GM12878 (cell line): ENCODE results near the gene TRIM17. TPM values are rescaled to one million over a fixed set of nuclear protein-coding genes. Genes with fewer than 3 reads are reported as not detected.

ENCODE experiments used
- ATAC-seq: fragments of 200-7000 bp; cut with Tn5 transposase; 3 replicates; pipeline ENCODE4 v1.9.1; 2020; ENCODE audit warnings: mild to moderate bottlenecking, moderate library complexity
- BruUV-seq: library from RNA; stranded (reverse); fragments of 400-500 nt; replicated peaks from 2 replicates; lab custom pipeline; 2021; lab: Mats Ljungman, UMichigan
- CTCF ChIA-PET: fragments of 300-600 bp; sonication (Branson Sonifier 250); formaldehyde crosslinking; extraction: SDS; loops from one replicate; lab custom pipeline; 2021; ENCODE audit warnings: inconsistent platforms; lab: Yijun Ruan, JAX
- POLR2A ChIA-PET: fragments of 350-600 bp; formaldehyde crosslinking; extraction: SDS; loops from one replicate; lab custom pipeline; 2021; ENCODE audit warnings: inconsistent platforms; lab: Charles Lee
- RAD21 ChIA-PET: fragments of 300-600 bp; sonication (Branson Sonifier 250); formaldehyde crosslinking; loops from one replicate; lab custom pipeline; 2023; ENCODE audit warnings: antibody characterized with exemption; ENCODE audit not compliant: unreplicated experiment; lab: Charles Lee
- SMC1A ChIA-PET: fragments of 300-600 bp; sonication (Branson Sonifier 250); formaldehyde crosslinking; loops from one replicate; lab custom pipeline; 2023; ENCODE audit not compliant: unreplicated experiment, uncharacterized antibody; lab: Charles Lee
- DNase-seq: peaks from one replicate; pipeline ENCODE4 v3.0.0-alpha.2; 2011; ENCODE audit warnings: low read depth, low spot score
- FAIRE-seq: peaks from 3 replicates; lab custom pipeline; 2011; peaks lifted over from hg19 to GRCh38; lab: Jason Lieb, UNC
- H2AFZ ChIP-seq: 2 replicates; pipeline ENCODE4 v1.6.0; 2011; ENCODE audit warnings: low read depth, low read length, control low read depth; ENCODE audit not compliant: control insufficient read depth
- H3K27ac ChIP-seq: 2 replicates; pipeline ENCODE4 v1.5.1; 2011; ENCODE audit warnings: control low read depth; ENCODE audit not compliant: control insufficient read depth, insufficient read depth
- H3K27me3 ChIP-seq, 2 experiments: replicated peaks in 1 of 2; 2 replicates each; pipeline versions ENCODE4 v1.6.0 to v1.6.1; 2011; ENCODE audit warnings: low read length in 1 of 2; ENCODE audit not compliant: control insufficient read depth in 2 of 2, insufficient read depth in 2 of 2
- H3K36me3 ChIP-seq, 2 experiments: 2 replicates each; pipeline ENCODE4 v1.5.1; 2011; ENCODE audit warnings: low read length in 1 of 2; ENCODE audit not compliant: control insufficient read depth in 2 of 2, insufficient read depth in 2 of 2
- H3K4me1 ChIP-seq: 2 replicates; pipeline ENCODE4 v1.6.1; 2011; ENCODE audit warnings: mild to moderate bottlenecking, low read length, moderate library complexity, mixed read lengths; ENCODE audit not compliant: control insufficient read depth, insufficient read depth
- H3K4me2 ChIP-seq: 2 replicates; pipeline ENCODE4 v1.6.0; 2011; ENCODE audit warnings: control low read depth; ENCODE audit not compliant: control insufficient read depth, insufficient read depth
- H3K4me3 ChIP-seq: fragments of 200-600 bp; sonication (generic); 2 replicates; pipeline ENCODE4 v1.5.1; 2016
- H3K79me2 ChIP-seq: 2 replicates; pipeline ENCODE4 v1.6.0; 2011; ENCODE audit warnings: low read length; ENCODE audit not compliant: control insufficient read depth, insufficient read depth
- H3K9ac ChIP-seq: 2 replicates; pipeline ENCODE4 v1.8.0; 2011; ENCODE audit warnings: low read length, control low read depth, mixed read lengths; ENCODE audit not compliant: control insufficient read depth, insufficient read depth
- H3K9me3 ChIP-seq: replicated peaks from 3 replicates; pipeline ENCODE4 v1.5.1; 2011; ENCODE audit warnings: mild to moderate bottlenecking, low read length; ENCODE audit not compliant: control insufficient read depth, insufficient read depth
- H4K20me1 ChIP-seq: 2 replicates; pipeline ENCODE4 v1.6.0; 2011; ENCODE audit not compliant: control insufficient read depth, insufficient read depth
- EP300 ChIP-seq, 2 experiments: fragments of 150-350 bp in 1 of 2; IDR thresholded peaks; 2 replicates each; pipeline ENCODE4 v1.6.1; 2011 to 2012; ENCODE audit warnings: low read depth in 2 of 2, low read length in 2 of 2, borderline replicate concordance in 1 of 2, improper control_type of control experiment in 1 of 2, inconsistent platforms in 1 of 2; ENCODE audit not compliant: control insufficient read depth in 1 of 2
- KDM1A ChIP-seq: fragments of 200-600 bp; sonication (generic); IDR thresholded peaks from 2 replicates; pipeline ENCODE4 v1.6.1; 2016; ENCODE audit warnings: borderline replicate concordance
- RB1 ChIP-seq: fragments of 450-650 bp; formaldehyde crosslinking; IDR thresholded peaks from 2 replicates; pipeline ENCODE4 v1.6.1; 2017; ENCODE audit warnings: mild to moderate bottlenecking, borderline replicate concordance
- SMAD1 ChIP-seq: fragments of 450-650 bp; IDR thresholded peaks from 2 replicates; pipeline ENCODE4 v1.6.1; 2018; ENCODE audit warnings: mild to moderate bottlenecking, low read depth; ENCODE audit not compliant: partially characterized antibody
- ZZZ3 ChIP-seq: IDR thresholded peaks from 2 replicates; pipeline ENCODE4 v1.6.1; 2011; ENCODE audit warnings: low read depth; ENCODE audit not compliant: control insufficient read depth, insufficient read length
- WGBS: methylation state at CpG from one replicate; pipeline ENCODE4 v1.1.6; 2016; ENCODE audit warnings: low lambda C conversion rate; ENCODE audit not compliant: insufficient replicate concordance, insufficient coverage; ENCODE audit errors: missing lambda C conversion rate; 5-methylcytosine and 5-hydroxymethylcytosine counted together
- in situ Hi-C: fragments of 300-500 bp; cut with MboI; formaldehyde crosslinking; loops from 9 replicates; pipeline ENCODE4 v1.14.3; 2018; ENCODE audit warnings: mixed read lengths
- intact Hi-C: fragments of 100-400 bp; cut with micrococcal nuclease; formaldehyde crosslinking; loops from one replicate; pipeline ENCODE4 v1.14.2; 2022; ENCODE audit not compliant: unreplicated experiment
- polyA plus RNA-seq, 11 experiments: library from polyadenylated mRNA; depleted of rRNA in 4 of 11; unstranded in 6 of 11; stranded (reverse) in 5 of 11; fragments of >200 nt; fragmentation: Nextera tagmentation in 4 of 11; fragmentation: Illumina TruSeq in 1 of 11; extraction: Ambion mirVana in 4 of 11; extraction: Trizol in 1 of 11; gene quantifications; 1 replicate in 1 of 11; 2 replicates in 10 of 11; pipeline versions ENCODE4 v1.2.1 to v1.2.3, GENCODE V29; 2011 to 2016; ENCODE audit warnings: inconsistent platforms in 2 of 11, missing spikeins in 2 of 11, low read depth in 1 of 11
- total RNA-seq, 4 experiments: library from RNA; depleted of rRNA in 3 of 4; stranded (reverse); fragments of >200 nt in 3 of 4; fragmentation: Illumina TruSeq in 1 of 4; extraction: Trizol in 1 of 4; gene quantifications; 2 replicates each; pipeline versions ENCODE4 v1.2.1 to v1.2.3, GENCODE V29; 2013 to 2021
- TF ChIP-seq, protein P1 (sequence below): fragments of 450-650 bp; IDR thresholded peaks from 2 replicates; pipeline ENCODE4 v1.6.1; 2017; ENCODE audit warnings: antibody characterized with exemption, mild to moderate bottlenecking, moderate library complexity

TRIM17 gene
- total and polyA plus RNA-seq, 10 of the 15 experiments (the other 5 are each of a cell fraction or from before 2014, with no cell fraction given): 0.16 to 0.32 TPM; not detected in 8

DNA sequence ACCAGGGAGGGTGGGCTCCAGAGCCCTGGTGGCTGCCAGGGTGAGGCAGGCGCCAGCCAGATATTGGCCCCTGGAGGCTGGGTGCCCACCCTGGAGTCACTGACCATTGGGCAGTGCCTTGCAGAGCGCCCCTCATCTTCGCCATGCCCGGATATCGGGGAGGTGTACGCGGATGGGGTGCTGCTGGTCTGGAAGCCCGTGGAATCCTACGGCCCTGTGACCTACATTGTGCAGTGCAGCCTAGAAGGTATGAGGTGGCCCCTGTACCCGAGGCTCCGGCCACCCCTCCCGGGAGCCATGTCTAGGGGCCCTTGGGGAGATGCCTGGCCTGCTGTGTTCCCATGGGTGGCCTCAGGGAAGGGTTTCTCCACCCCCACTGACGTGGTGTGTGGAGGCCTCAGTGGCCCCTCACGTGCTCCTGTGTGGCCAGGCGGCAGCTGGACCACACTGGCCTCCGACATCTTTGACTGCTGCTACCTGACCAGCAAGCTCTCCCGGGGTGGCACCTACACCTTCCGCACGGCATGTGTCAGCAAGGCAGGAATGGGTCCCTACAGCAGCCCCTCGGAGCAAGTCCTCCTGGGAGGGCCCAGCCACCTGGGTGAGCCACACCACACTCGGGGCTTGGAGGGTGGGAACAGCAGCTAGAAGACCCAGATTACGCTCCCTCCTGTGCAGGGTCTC, 40.9 kb downstream of the TRIM17 start:
- Histone ChIP-seq H3K4me3 (no peak overlapping the region), H3K4me1 (no peaks in the 10 kb centered on the region), H2AFZ (no peak overlapping the region), H3K9me3 (no peaks in the 10 kb centered on the region; the same call in 2 of the 3 replicates), H4K20me1 (no peaks in the 10 kb centered on the region), H3K36me3 (no peaks in the 10 kb centered on the region), H3K79me2 (no peaks in the 10 kb centered on the region), H3K27ac (no peak overlapping the region), H3K27me3 (peaks cover 0 to 5% of the 10 kb centered on the region in 2 experiments; a peak in 3 of 4 replicates), H3K9ac (no peak overlapping the region), H3K4me2 (no peak overlapping the region)
- BruUV-seq: no TSS peak
- no peak for ATAC-seq
- in situ Hi-C loops: no loop called here
- WGBS: 55% methylated on average over 21 of the region's 22 CpGs
- no peak for FAIRE-seq
- ChIA-PET CTCF (no interaction called here), POLR2A (no interaction called here), RAD21 (no interaction called here), SMC1A (no interaction called here)
- TF ChIP-seq, protein P1, sequence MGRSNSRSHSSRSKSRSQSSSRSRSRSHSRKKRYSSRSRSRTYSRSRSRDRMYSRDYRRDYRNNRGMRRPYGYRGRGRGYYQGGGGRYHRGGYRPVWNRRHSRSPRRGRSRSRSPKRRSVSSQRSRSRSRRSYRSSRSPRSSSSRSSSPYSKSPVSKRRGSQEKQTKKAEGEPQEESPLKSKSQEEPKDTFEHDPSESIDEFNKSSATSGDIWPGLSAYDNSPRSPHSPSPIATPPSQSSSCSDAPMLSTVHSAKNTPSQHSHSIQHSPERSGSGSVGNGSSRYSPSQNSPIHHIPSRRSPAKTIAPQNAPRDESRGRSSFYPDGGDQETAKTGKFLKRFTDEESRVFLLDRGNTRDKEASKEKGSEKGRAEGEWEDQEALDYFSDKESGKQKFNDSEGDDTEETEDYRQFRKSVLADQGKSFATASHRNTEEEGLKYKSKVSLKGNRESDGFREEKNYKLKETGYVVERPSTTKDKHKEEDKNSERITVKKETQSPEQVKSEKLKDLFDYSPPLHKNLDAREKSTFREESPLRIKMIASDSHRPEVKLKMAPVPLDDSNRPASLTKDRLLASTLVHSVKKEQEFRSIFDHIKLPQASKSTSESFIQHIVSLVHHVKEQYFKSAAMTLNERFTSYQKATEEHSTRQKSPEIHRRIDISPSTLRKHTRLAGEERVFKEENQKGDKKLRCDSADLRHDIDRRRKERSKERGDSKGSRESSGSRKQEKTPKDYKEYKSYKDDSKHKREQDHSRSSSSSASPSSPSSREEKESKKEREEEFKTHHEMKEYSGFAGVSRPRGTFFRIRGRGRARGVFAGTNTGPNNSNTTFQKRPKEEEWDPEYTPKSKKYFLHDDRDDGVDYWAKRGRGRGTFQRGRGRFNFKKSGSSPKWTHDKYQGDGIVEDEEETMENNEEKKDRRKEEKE: no peak
- TF ChIP-seq ZZZ3: no peak
- no peak for TF ChIP-seq KDM1A
- TF ChIP-seq EP300 (IDR thresholded peaks at IDR 0.05; ENCODE audit: borderline replicate concordance in 1 of 2, control insufficient read depth in 1 of 2, low read depth in 2 of 2, low read length in 2 of 2): no peak
- no peak for TF ChIP-seq RB1
- TF ChIP-seq SMAD1: no peak
- DNase-seq: no peak
- intact Hi-C loops: no loop called here
